Measurements from ENCODE around the gene MKS1.
A peak's percentile ranks its signal among the peaks of the same experiment; 100 is the strongest.

MKS1 gene

DNA sequence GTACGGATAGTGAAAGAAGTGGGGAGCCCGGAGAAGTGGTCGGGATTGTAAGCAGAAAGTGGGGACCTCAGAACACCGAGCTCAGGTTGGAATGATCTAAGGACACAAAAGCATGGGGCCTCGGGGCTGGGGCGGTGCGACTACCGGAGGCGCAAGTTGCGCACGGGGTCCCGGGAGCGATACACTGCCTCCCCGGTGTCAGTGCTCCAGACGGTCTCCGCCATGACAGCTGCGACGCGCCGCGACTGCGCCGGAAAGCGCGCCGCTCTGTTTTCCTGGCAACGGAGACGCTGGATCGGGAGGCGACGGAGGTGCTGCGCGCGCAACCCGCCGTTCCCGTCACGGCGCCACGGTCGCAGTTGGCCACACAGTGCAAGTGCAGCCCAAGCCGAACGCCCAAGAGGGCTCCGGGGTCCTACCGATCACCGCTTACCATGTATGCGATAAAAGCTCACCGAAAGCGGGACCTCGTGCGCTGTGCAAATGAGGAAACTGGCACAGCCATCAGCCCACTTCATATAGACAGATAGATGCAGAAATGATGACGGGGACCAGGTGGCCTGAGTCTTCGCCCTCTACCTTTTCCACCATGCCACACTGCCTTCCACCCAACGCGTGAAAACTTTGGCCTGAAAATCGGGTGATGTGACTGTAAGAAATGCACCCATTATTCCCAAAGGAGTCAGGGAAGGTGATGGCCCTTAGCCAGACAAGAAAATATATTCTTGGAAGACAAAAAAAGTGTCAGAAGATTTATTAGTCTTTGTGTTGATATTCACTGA is at the start of gene MKS1:
MKS1 (minus strand) TSS at position 249 of the 782 bp plus-strand sequence; CDS start at position 224, 25 bp downstream.
- DNase-seq (ENCODE audit: low read depth) = peak; percentile 84

DNA sequence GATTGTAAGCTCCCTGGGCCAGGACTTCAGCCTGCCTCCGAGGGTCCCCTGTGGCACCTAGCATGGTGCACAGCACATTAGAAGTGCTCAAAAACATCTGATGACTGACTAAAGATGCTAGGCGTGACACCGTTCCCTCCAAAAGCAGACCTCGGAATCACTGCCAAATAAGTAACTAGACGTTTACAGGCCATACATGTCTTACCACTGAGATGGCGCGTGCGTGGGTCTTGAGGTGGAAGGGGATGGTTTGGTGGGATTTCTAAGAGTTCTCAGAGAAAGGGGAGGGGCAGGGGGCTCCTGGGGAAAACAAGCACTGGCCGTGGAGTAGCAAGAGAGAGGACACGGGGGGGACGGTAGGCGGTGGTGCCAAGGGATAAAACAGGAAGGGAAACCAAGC is 49.3 kb upstream of the MKS1 start:
- DNase-seq (ENCODE audit: low read depth) = no peak

DNA sequence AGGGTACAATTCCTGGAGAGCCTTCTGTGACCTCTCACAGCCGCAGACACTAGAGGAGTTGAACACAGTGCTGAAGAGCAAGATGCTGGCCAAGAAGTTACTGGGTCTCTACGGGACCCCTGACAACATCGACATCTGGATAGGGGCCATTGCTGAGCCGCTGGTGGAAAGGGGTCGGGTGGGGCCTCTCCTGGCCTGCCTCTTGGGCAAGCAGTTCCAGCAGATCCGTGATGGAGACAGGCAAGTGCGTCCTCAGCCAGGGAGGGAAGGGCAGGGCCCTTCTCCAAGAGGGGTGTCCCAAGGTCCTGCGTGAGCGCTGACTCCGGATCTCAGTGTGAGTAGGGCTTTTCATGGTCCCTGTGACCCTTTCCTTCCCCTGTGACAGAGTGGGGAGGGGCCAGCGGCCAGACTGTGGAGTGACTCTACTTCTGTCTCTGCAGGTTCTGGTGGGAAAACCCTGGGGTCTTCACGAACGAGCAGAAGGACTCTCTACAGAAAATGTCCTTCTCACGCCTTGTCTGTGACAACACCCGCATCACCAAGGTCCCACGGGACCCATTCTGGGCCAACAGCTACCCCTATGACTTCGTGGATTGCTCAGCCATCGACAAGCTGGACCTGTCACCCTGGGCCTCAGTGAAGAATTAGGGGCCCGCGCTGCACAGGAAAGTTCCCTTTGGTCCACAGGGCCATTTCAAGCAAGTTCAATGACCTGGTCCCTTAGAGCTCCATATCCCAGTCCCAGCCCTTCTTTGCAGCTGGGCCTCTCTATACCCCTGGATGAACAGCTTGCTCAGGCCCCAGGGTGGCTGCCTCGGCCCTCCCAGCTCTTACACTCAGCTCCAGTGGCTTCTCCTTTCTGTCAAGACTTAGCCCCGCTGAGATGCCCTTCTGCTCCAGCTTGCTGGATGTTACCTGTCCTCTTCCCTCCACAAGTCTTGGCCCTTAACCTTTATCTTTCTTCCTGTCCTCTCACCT is 48.6 kb upstream of the MKS1 start:
- DNase-seq (ENCODE audit: low read depth) = no peak

DNA sequence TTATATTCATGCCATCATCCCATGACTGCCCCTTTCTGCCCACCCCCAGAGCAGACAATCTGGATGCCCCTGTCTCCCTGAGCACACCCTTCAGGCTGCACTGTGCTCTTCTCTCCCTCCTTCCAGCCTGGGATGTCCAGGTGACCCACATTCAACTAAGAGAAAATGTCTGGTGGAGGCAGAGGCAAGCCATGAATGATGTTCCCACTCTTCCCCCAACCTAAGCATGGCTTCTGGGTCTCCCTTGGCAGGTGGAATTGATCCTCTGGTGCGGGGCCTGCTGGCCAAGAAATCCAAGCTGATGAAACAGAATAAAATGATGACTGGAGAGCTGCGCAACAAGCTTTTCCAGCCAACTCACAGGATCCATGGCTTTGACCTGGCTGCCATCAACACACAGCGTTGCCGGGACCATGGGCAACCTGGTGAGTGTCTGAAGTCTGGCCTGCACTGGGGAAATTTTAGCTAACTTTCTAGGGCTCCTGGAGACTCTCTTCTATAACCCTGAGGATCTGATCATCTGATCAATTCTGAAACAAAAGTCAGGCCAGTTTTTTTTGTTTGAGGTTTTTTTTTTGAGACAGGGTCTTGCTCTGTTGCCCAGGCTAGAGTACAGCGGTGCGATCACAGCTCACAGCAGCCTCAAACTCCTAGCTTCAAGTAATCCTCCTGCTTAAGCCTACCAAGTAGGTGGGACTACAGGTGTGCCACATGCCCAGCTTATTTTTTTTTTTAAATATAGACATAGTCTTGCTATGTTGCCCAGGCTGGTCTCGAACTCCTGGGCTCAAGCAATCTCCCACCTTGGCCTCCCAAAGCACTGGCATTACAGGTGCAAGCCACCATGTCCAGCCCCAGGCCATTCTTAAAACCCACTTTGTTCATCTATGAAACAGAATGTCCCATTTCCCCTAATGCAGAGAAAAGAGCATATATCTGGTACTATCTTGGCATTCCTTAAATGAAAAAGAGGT is 47.1 kb upstream of the MKS1 start:
- DNase-seq (ENCODE audit: low read depth) = no peak

DNA sequence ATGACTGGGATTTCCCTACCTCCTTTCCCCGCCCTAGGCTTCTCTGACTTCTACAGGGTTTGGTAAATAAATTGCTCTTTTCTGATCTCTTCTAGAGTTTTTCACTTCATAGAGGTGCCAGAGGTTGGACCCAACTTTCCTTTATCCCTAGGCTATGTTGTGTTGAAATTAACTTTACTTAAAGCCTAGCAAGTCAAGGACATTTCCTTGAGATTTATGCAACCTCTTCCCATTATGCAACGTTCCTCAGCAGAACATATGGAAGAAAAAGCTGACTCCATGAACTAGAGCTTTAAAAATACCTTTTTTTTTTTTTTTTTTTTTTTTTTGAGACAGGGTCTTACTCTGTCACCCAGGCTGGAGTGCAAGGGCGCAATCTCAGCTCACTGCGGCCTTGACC is 46.2 kb upstream of the MKS1 start:
- DNase-seq (ENCODE audit: low read depth) = no peak

DNA sequence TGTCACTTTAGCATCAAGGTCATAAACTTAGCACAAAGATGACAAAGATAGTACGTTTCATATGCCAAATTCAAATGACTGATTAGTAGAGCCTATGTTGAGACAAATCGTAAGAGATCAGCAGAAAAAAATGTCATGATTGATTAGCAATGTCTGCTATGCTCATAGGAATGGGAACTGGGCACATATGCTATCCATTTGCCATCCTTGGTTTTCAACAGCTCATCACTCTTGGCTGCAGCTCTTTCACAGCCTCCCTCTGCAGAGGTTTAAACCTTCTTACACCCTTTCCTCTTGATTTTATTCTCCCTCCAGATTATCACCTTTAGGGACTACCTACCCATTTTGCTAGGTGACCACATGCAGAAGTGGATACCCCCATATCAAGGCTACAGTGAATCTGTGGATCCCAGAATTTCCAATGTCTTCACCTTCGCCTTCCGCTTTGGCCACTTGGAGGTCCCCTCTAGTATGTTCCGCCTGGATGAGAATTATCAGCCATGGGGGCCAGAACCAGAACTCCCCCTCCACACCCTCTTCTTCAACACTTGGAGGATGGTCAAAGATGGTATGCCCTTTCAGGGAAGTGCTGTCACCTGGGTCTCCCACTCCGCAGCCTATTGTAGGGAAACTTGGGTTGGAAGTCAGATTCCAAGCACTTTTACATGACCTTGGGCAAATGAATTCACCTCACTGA is 45.5 kb upstream of the MKS1 start:
- no peak for DNase-seq (ENCODE audit: low read depth)

DNA sequence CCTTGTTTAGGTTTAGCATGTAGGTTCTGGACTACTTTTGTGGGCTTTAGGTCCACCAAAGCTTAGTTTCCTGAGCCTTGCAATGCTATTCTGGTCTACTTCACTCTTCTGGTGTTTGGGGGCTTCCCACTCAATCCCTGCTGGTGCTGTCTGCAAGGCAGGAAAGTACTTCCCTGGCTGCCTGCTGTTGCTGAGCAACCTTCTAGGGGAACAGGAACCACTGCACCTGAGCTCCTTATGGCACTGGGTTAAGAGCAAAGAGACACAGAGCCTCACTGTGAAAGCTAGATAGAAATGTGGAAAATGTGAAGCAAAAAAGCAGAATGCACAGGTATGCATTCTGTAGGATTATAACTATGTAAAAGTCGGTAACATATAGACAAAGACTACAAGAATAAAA is 44.7 kb upstream of the MKS1 start:
- DNase-seq (ENCODE audit: low read depth) = no peak

DNA sequence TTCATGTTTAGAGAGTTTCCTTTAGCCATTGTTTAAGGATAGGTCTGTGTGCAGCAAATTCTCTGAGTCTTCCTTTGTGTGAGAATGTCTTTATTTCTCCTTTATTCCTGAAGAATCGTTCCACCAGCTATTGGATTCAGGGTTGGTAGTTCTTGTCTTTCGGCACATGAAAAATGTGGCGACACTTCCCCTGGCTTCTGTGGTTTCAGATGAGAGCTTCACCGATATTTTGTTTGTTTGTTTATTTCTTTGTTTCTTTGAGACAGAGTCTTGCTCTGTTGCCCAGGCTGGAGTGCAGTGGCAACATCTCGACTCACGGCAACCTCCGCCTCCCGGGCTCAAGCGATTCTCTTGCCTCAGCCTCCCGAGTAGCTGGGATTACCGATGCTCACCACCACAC is 43.1 kb upstream of the MKS1 start:
- no peak for DNase-seq (ENCODE audit: low read depth)

DNA sequence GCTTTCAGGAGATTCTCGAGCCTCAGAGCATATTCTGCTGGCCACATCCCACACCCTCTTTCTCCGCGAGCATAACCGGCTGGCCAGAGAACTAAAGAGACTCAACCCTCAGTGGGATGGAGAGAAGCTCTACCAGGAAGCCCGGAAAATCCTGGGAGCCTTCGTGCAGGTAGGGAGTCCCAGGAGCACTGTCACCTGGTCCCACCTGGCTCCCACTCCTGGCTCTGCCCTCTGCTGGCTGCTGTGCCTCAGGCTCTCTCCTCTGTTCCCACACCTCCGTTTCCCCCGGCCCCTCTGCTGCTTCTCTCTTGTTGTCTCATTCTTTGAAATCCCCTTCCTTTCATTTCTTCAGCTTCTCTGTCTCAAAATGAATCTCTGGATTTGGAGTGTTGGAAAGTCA is 35.7 kb upstream of the MKS1 start:
- no peak for DNase-seq (ENCODE audit: low read depth)

DNA sequence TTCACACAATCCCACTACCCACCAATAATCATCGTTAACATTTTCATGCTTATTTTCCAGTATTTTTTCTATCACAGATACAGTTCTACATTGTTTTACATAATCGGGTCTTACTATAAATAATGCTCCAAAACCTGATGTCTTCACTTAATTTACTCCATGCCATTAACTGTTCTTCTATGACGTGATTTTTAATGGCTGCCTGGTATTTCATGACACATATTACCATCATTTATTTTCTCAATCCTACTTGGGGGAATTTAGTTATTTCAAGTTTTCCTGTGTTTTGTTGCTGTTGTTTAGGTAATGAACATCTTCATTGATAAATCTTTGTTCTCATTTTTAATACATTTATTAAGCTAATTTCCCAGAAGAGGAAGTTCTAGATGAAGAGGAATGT is 34.0 kb upstream of the MKS1 start:
- DNase-seq (ENCODE audit: low read depth) = no peak

DNA sequence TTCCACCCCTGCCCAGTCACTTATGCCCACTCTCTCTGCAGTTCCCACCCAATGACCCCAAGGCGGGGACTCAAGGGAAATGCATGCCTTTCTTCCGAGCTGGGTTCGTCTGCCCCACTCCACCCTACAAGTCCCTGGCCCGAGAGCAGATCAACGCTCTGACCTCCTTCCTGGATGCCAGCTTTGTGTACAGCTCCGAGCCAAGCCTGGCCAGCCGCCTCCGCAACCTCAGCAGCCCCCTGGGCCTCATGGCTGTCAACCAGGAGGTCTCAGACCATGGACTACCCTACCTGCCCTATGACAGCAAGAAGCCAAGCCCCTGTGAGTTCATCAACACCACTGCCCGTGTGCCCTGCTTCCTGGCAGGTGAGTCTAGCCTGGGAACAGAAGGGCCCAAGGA is 33.1 kb upstream of the MKS1 start:
- DNase-seq (ENCODE audit: low read depth) = no peak

DNA sequence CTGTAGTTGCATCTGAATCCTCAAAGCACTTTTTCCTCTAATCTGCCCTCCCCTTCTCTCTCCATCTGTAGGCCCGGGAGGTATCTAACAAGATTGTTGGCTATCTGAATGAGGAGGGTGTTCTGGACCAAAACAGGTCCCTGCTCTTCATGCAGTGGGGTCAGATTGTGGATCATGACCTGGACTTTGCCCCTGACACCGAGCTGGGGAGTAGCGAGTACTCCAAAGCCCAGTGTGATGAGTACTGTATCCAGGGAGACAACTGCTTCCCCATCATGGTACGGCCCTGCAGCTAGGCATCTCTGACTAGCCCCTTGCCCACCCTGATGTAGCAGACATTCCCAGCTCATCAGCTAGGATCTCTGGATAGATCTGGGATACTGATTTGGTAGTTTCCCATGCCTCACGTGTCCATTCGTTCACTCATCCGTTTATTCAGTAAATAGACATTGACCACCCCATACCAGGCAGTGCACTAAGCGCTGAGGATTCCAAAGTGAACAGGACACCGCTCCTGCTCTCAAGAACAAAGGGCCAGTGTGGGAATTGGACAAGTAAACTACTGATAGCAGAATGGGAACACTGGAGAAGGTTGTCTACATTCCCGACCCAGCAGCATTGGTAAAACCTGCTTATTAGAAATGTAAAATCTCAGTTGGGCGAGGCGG is 31.4 kb upstream of the MKS1 start:
- no peak for DNase-seq (ENCODE audit: low read depth)

DNA sequence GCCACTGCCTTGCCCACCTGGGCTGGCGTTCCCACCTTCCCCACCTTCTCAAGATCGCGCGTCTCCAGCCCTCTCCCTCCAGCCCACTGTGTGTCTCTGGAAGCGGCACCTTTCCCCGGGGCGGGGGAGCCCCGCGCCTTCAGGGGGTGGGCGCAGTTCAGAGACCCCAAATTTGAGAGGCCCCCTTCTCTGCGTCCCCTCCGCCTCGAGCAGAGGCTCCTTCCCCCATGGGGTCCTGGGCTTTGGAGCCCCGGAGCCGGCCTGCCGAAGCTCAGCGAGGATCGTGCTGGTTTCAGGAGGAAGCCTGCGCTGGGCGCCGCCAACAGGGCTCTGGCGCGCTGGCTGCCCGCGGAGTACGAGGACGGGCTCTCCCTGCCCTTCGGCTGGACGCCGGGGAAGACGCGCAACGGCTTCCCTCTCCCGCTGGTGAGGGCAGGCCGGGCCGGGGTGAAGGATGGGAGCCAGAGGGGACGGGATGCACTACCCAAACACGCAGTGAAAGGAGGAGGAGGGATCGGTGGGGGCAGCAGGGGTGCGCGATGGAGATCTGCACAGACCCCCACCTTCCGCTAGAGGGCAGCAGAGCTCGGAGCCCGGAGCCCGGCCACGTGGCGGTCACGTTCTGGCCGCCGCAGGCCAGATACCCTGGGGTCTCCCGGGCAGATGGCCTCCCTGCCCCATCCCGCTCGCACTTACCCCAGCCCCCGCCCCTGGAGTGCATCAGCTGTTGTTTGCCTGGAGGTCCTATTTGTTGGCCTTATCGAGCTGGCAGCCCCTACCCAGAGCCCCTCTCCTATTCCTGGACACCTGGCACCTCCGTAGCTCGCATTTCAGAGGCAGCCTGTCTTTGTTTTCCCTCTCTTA is 30.4 kb upstream of the MKS1 start:
- DNase-seq (ENCODE audit: low read depth) = peak; percentile 55

DNA sequence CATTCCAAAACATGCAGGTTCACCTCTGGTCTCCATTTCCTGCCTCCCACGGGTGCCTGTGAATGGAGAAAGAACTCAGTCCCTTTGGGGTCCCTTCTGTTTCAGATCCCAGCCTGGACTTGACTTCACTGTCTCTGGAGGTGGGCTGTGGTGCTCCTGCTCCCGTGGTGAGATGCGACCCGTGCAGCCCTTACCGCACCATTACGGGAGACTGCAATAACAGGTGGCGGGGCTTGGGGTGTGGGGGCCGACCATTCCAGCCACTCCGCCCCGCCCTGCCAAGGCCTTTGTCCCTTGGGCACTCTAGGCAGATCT is 29.9 kb upstream of the MKS1 start:
- no peak for DNase-seq (ENCODE audit: low read depth)

DNA sequence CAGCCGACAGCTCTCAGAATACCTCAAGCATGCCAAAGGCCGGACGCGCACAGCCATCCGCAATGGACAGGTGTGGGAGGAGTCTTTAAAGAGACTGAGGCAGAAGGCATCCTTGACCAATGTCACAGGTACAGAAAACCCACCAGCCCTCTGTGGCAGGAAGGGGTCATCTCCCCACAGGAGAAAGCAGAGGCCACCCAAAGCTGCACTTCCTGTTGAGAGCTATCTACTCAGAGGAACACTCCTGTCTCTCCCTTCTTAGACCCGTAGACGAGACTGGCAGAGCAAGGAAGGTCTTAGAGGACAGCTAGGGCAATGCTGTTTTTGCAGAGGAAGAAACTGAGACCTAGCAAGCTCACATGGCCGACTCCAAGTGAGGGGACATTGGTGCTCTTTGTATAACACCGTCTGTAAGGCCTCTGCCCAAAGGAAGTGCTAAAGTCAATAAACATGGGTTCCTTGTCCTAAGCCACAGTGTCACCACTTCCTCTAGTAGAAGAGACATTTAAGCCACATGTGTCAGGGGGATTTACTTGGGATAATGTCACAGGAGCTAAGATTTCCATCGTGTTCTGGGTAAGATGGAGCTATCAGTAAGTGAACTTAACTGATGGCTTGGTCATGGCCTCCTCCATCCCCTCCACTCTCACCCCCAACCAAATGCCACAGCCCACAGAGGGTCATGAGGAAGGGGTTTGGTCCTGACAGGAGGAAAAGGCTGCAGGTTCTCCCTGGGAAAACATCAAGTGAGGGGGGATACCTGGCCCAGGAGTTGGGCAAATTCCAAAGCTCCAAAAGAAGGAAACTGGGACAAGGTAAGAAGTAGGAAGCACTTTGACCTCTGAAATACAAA is 28.7 kb upstream of the MKS1 start:
- no peak for DNase-seq (ENCODE audit: low read depth)

DNA sequence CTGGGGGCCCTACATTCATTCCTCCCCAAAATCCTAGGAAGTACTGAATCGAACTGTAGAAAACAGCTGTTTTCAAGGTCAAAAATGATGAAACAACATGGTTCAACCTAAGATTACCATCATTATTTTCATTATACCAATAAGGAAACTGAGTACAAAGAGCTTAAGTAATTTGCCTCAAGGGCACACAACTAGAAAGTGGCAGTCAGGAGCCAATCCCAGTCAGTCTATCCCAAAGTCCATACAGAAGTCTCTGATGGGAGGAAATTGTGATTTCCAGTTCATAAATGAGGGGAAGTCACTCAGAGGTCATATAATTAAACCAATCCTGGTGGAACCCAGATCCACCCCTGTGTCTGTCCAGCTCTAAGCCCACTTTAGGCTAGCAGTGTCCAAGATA is 27.7 kb upstream of the MKS1 start:
- DNase-seq (ENCODE audit: low read depth) = no peak

DNA sequence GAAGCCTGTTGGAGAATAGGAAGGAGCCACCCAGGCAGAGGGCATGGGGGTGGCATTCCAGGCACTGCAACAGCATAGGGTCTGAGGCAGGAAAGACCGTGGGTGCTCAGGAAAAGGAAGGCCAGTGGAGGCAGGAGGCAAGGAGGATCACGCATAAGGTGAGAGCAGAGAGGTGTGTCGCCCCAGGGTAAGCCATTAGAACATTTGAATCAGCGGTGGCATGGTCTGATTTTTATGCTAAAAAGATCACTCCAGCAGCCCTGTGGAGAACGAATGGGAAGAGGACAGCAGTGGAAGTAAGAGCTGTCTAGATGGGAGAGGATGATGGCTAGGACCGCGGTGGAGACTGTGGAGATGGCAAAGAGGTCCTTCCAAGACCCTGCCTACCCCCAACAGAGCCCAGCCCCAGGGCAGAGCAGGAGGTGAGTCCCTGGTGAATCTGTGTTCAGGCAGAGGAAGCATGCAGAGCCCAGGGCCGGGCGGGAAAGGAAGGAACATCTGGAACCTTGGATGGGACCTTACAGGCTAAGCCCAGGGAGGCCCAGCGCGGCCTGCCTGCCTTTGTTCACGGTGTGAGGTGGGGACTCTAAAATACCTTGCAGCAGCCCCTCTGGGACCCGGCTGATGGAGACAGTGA is 27.2 kb upstream of the MKS1 start:
- no peak for DNase-seq (ENCODE audit: low read depth)

DNA sequence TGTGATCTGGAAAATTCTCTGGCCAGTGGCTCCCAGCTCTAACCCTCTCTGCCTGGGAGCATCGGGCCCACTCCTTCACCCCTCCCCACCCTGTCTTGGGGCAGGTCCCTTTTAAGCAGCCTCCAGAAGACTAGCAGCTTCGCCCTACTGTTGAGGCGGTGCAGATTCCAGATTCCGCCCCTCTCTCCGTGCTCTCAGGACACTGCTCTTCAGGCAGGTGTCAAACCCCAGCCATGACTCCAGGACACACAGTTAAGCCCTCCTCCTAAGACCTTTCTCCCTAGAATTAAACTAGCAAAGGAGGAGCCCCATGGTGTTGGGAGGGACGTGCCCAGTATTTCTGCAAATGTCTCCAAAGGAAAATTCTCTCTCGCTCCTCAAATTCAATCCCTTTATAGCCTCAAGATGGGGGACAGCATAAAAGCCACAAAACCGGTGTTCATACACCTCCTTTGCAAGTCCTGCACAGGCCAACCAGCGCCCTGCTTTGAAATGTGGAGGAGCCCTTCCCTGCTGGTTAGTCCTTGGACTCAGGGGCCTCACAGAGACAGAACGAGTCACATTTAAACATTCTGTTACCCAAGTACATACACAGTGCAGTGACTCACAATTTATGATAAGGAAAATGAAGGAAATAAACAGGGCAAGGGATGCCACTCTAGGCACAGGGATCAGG is 26.5 kb upstream of the MKS1 start:
- no peak for DNase-seq (ENCODE audit: low read depth)
